Mesothelial cell of epicardium (in vitro differentiated cells): ENCODE results near the gene PALD1. TPM values are rescaled to one million over a fixed set of nuclear protein-coding genes. Genes with fewer than 3 reads are reported as not detected.

ENCODE experiments used
- DNase-seq, 2 experiments: peaks; one replicate each; pipeline ENCODE4 v3.0.0; 2021; ENCODE audit warnings: low spot score in 2 of 2; ENCODE audit not compliant: unreplicated experiment in 2 of 2
- H3K27ac Mint-ChIP-seq: 2 replicates; pipeline ENCODE4 v1.8.0; 2021; ENCODE audit warnings: mixed read lengths
- H3K27me3 Mint-ChIP-seq: 2 replicates; pipeline ENCODE4 v1.8.0; 2021; ENCODE audit warnings: low read depth, mixed read lengths
- H3K36me3 Mint-ChIP-seq: 2 replicates; pipeline ENCODE4 v1.8.0; 2021; ENCODE audit warnings: mixed read lengths
- H3K4me1 Mint-ChIP-seq: 2 replicates; pipeline ENCODE4 v1.8.0; 2021; ENCODE audit warnings: mixed read lengths
- H3K4me3 Mint-ChIP-seq: 2 replicates; pipeline ENCODE4 v1.8.0; 2021; ENCODE audit warnings: mild to moderate bottlenecking, moderate library complexity, mixed read lengths
- H3K9me3 Mint-ChIP-seq: 2 replicates; pipeline ENCODE4 v1.8.0; 2021; ENCODE audit warnings: mixed read lengths
- CTCF ChIP-seq: fragments of 200-600 bp; sonication (generic); IDR thresholded peaks from one replicate; pipeline ENCODE4 v1.5.0; 2021; ENCODE audit warnings: antibody characterized with exemption; ENCODE audit not compliant: unreplicated experiment
- total RNA-seq: library from RNA; stranded (reverse); gene quantifications from 3 replicates; pipeline ENCODE4 v1.2.1, GENCODE V29; 2021

Gene PALD1
- total RNA-seq, 1 donor from 2014 or later = 4.9 TPM

GRCh38 chr10:70596110-70596798 lies 117.7 kb downstream of the PALD1 start:
- DNase-seq = no peak
- H3K4me1 Mint-ChIP-seq = peaks cover 10% of the 10 kb centered on the region
- H3K27ac Mint-ChIP-seq = no peak overlapping the region

GRCh38 chr10:70596860-70597809 lies 118.6 kb downstream of the PALD1 start:
- TF ChIP-seq CTCF = no peak
- Mint-ChIP-seq H3K4me3 (no peak overlapping the region), H3K27ac (peak overlapping the region; percentile 56), H3K9me3 (no peaks in the 10 kb centered on the region), H3K36me3 (no peaks in the 10 kb centered on the region), H3K4me1 (peaks cover 12% of the 10 kb centered on the region), H3K27me3 (peaks cover 10% of the 10 kb centered on the region)
- no peak for DNase-seq

More at GRCh38 chr10:70596110-70596798, 117.7 kb downstream of the PALD1 start:
- Mint-ChIP-seq H3K9me3 (no peaks in the 10 kb centered on the region), H3K4me3 (no peak overlapping the region), H3K27me3 (peaks cover 11% of the 10 kb centered on the region), H3K36me3 (no peaks in the 10 kb centered on the region)
- no peak for TF ChIP-seq CTCF

GRCh38 chr10:70597856-70598815 lies 119.6 kb downstream of the PALD1 start:
- DNase-seq = no peak
- Mint-ChIP-seq H3K9me3 (no peaks in the 10 kb centered on the region), H3K27me3 (peaks cover 5% of the 10 kb centered on the region), H3K27ac (no peak overlapping the region), H3K36me3 (no peaks in the 10 kb centered on the region), H3K4me1 (peaks cover 12% of the 10 kb centered on the region), H3K4me3 (no peak overlapping the region)
- no peak for TF ChIP-seq CTCF

- H3K4me1 Mint-ChIP-seq = peaks cover 12% of the 10 kb centered on the region
- H3K4me3 Mint-ChIP-seq = no peak overlapping the region
- H3K9me3 Mint-ChIP-seq = no peaks in the 10 kb centered on the region
- no peak for DNase-seq
- no peaks in the 10 kb centered on the region for H3K36me3 Mint-ChIP-seq
- no peak for TF ChIP-seq CTCF
- no peak overlapping the region for H3K27ac Mint-ChIP-seq
- no peaks in the 10 kb centered on the region for H3K27me3 Mint-ChIP-seq
Observed at GRCh38 chr10:70598857-70599295, 120.3 kb downstream of the PALD1 start.

GRCh38 chr10:70599319-70599718 lies 120.8 kb downstream of the PALD1 start:
- no peak for TF ChIP-seq CTCF
- Mint-ChIP-seq H3K27ac (no peak overlapping the region), H3K27me3 (no peaks in the 10 kb centered on the region), H3K36me3 (no peaks in the 10 kb centered on the region), H3K9me3 (no peaks in the 10 kb centered on the region), H3K4me3 (no peak overlapping the region), H3K4me1 (peaks cover 12% of the 10 kb centered on the region)
- no peak for DNase-seq
